Gastrocnemius medialis (tissue), 4 donors: ENCODE data around the gene SLC18A3. TPM values are rescaled to one million over a fixed set of nuclear protein-coding genes. Genes with fewer than 3 reads are reported as not detected.

Experiments used
- ATAC-seq, 2 donors: fragments of 150-250 bp; one replicate each; pipeline ENCODE4 v1.9.1; 2016
- DNase-seq, 2 donors: peaks; one replicate each; pipeline ENCODE4 v3.0.0-alpha.2; 2019
- H3K27ac ChIP-seq, 4 donors: fragments of 200-600 bp; sonication (generic); 1 replicate in 1 of 4; 2 replicates in 3 of 4; pipeline ENCODE4 v1.5.1; 2016 to 2018; ENCODE audit warnings: mild to moderate bottlenecking in 2 of 4, moderate library complexity in 1 of 4
- H3K27me3 ChIP-seq, 3 donors: fragments of 200-600 bp; sonication (generic) in 2 of 3; 1 replicate in 1 of 3; 2 replicates in 2 of 3; pipeline versions ENCODE4 v1.5.1 to v1.6.0; 2016 to 2019; ENCODE audit warnings: mild to moderate bottlenecking in 1 of 3, moderate library complexity in 1 of 3
- H3K36me3 ChIP-seq, 2 donors: fragments of 200-600 bp; sonication (generic) in 1 of 2; one replicate each; pipeline ENCODE4 v1.5.1; 2017 to 2018
- H3K4me1 ChIP-seq, 2 donors: fragments of 200-600 bp; sonication (generic) in 1 of 2; one replicate each; pipeline ENCODE4 v1.5.1; 2016 to 2017; ENCODE audit warnings: mild to moderate bottlenecking in 2 of 2
- H3K4me3 ChIP-seq, 4 donors: fragments of 200-600 bp; sonication (generic) in 3 of 4; 1 replicate in 1 of 4; 2 replicates in 3 of 4; pipeline ENCODE4 v1.5.1; 2016 to 2019; ENCODE audit warnings: mild to moderate bottlenecking in 2 of 4
- H3K9me3 ChIP-seq, 3 donors: fragments of 200-600 bp; sonication (generic) in 2 of 3; 1 replicate in 1 of 3; 2 replicates in 2 of 3; pipeline ENCODE4 v1.5.1; 2016 to 2019
- CTCF ChIP-seq, 5 experiments: fragments of 450-650 bp in 3 of 5; fragments of 200-600 bp in 2 of 5; sonication (generic) in 2 of 5; IDR thresholded peaks in 4 of 5; conservative IDR thresholded peaks in 1 of 5; 1 replicate in 4 of 5; 2 replicates in 1 of 5; pipeline ENCODE4 v1.5.1; 2016 to 2019; ENCODE audit warnings: antibody characterized with exemption in 5 of 5, mild to moderate bottlenecking in 3 of 5, moderate library complexity in 3 of 5
- POLR2A ChIP-seq, 2 donors: fragments of 450-650 bp; IDR thresholded peaks; one replicate each; pipeline ENCODE4 v1.6.1; 2017; ENCODE audit warnings: antibody characterized with exemption in 2 of 2, mild to moderate bottlenecking in 2 of 2, moderate library complexity in 2 of 2
- in situ Hi-C, 4 donors: fragments of 200-750 bp; cut with MboI; loops; one replicate each; pipeline versions ENCODE4 v1.15.0 to v1.8.0; 2017; ENCODE audit warnings: low sequenced_read_pairs in 4 of 4
- intact Hi-C: fragments of 100-400 bp; cut with DNase I; formaldehyde crosslinking; loops from one replicate; pipeline ENCODE4 v1.15.1; 2023; ENCODE audit warnings: low total_unique reads
- total RNA-seq, 4 donors: library from RNA; depleted of rRNA; stranded (reverse); fragments of >200 nt; gene quantifications; one replicate each; pipeline versions ENCODE4 v1.1.0 to v1.2.3, GENCODE V29; 2016

SLC18A3 gene
- total RNA-seq, 4 donors from 2014 or later: not detected

GRCh38 chr10:49611166-49611815, 1.2 kb downstream of the SLC18A3 start:
- Histone ChIP-seq H3K27me3 (peaks cover 70 to 91% (median 74%) of the 10 kb centered on the region in 3 donors), H3K27ac (no peak overlapping the region), H3K9me3 (no peaks in the 10 kb centered on the region), H3K36me3 (no peaks in the 10 kb centered on the region), H3K4me1 (no peaks in the 10 kb centered on the region), H3K4me3 (no peak overlapping the region)
- intact Hi-C loops (no loop called here), in situ Hi-C loops (no loop called here)
- ATAC-seq (no peak), DNase-seq (no peak)
- TF ChIP-seq POLR2A (IDR thresholded peaks at IDR 0.05) (no peak), CTCF (IDR thresholded peaks at IDR 0.05 in 4 of 5, conservative IDR thresholded peaks at IDR 0.05 in 1 of 5) (no peak)

GRCh38 chr10:49611816-49612512, 1.9 kb downstream of the SLC18A3 start:
- H3K27me3 ChIP-seq: peaks cover 74 to 89% (median 74%) of the 10 kb centered on the region in 3 donors
- no peaks in the 10 kb centered on the region for H3K9me3 ChIP-seq
- in situ Hi-C loops: no loop called here
- no peak overlapping the region for H3K4me3 ChIP-seq
- DNase-seq (no peak), ATAC-seq (no peak)
- no peak overlapping the region for H3K27ac ChIP-seq
- H3K4me1 ChIP-seq: no peaks in the 10 kb centered on the region
- no peak for TF ChIP-seq POLR2A (IDR thresholded peaks at IDR 0.05)
- TF ChIP-seq CTCF (IDR thresholded peaks at IDR 0.05 in 4 of 5, conservative IDR thresholded peaks at IDR 0.05 in 1 of 5): no peak
- intact Hi-C loops: no loop called here
- no peaks in the 10 kb centered on the region for H3K36me3 ChIP-seq

GRCh38 chr10:49612513-49613164, 2.5 kb downstream of the SLC18A3 start:
- H3K4me1 ChIP-seq: no peaks in the 10 kb centered on the region
- DNase-seq (no peak), ATAC-seq (no peak)
- no peaks in the 10 kb centered on the region for H3K9me3 ChIP-seq
- H3K27ac ChIP-seq: no peak overlapping the region
- in situ Hi-C loops: no loop called here
- no peak overlapping the region for H3K4me3 ChIP-seq
- intact Hi-C loops: no loop called here
- H3K36me3 ChIP-seq: no peaks in the 10 kb centered on the region
- peaks cover 68 to 85% (median 69%) of the 10 kb centered on the region in 3 donors for H3K27me3 ChIP-seq
- TF ChIP-seq POLR2A (IDR thresholded peaks at IDR 0.05) (no peak), CTCF (IDR thresholded peaks at IDR 0.05 in 4 of 5, conservative IDR thresholded peaks at IDR 0.05 in 1 of 5) (no peak)

GRCh38 chr10:49613165-49613881, 3.2 kb downstream of the SLC18A3 start:
- Histone ChIP-seq H3K27me3 (peaks cover 63 to 84% (median 71%) of the 10 kb centered on the region in 3 donors), H3K4me1 (no peaks in the 10 kb centered on the region), H3K27ac (no peak overlapping the region), H3K9me3 (no peaks in the 10 kb centered on the region), H3K36me3 (no peaks in the 10 kb centered on the region), H3K4me3 (no peak overlapping the region)
- ATAC-seq: no peak
- intact Hi-C loops: no loop called here
- TF ChIP-seq CTCF (IDR thresholded peaks at IDR 0.05 in 4 of 5, conservative IDR thresholded peaks at IDR 0.05 in 1 of 5) (no peak), POLR2A (IDR thresholded peaks at IDR 0.05) (no peak)
- DNase-seq: no peak
- in situ Hi-C loops: no loop called here
